ENCODE measurements around the gene SRC.

SRC gene

DNA sequence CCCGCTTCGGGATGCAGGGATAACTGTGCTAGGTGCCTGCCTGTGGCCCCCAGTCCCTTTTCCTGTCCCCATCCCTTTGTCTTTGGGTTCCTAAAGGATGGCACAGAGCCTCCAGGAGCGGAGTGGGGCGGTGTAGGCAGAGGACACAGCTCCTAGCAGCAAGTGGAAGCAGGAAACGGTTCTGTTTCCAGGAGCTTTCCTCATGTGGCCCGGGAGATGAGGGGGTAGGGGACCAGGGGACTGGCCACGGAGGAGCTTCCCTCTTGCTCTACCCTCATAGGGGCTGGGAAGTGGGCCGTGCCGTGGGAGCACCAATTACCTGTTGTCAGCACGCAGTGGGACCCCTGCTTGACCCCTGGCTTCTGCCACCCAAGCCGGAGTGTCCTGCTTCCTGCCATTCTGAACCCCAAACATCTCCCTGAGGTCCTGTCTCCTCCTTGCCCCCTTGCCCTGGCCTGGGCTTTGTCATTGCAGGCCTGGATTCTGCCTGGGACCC is 76.9 kb downstream of the SRC start:
- TF ChIP-seq, protein P1, sequence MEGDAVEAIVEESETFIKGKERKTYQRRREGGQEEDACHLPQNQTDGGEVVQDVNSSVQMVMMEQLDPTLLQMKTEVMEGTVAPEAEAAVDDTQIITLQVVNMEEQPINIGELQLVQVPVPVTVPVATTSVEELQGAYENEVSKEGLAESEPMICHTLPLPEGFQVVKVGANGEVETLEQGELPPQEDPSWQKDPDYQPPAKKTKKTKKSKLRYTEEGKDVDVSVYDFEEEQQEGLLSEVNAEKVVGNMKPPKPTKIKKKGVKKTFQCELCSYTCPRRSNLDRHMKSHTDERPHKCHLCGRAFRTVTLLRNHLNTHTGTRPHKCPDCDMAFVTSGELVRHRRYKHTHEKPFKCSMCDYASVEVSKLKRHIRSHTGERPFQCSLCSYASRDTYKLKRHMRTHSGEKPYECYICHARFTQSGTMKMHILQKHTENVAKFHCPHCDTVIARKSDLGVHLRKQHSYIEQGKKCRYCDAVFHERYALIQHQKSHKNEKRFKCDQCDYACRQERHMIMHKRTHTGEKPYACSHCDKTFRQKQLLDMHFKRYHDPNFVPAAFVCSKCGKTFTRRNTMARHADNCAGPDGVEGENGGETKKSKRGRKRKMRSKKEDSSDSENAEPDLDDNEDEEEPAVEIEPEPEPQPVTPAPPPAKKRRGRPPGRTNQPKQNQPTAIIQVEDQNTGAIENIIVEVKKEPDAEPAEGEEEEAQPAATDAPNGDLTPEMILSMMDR (IDR thresholded peaks at IDR 0.05) = no peak

DNA sequence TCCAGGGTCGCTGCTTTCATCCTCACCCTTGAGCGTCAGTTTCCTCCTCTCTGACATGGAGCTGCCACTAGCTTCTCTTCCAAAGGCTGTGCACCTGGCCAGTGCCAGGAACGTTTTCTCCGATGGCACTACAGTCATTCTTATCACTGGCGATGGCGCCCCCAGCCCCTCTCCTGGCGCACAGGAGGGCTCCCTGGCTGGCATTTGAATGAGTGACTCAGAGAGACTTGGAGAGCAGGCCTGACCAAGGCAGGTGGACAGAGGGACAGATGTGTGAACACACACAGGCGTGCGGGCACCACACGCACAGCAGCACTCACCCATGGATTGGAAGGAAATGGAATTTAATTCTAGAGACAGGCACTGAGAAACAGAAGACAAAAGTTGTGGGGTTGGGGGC is 77.6 kb downstream of the SRC start:
- TF ChIP-seq, protein P1 (IDR thresholded peaks at IDR 0.05) = no peak

DNA sequence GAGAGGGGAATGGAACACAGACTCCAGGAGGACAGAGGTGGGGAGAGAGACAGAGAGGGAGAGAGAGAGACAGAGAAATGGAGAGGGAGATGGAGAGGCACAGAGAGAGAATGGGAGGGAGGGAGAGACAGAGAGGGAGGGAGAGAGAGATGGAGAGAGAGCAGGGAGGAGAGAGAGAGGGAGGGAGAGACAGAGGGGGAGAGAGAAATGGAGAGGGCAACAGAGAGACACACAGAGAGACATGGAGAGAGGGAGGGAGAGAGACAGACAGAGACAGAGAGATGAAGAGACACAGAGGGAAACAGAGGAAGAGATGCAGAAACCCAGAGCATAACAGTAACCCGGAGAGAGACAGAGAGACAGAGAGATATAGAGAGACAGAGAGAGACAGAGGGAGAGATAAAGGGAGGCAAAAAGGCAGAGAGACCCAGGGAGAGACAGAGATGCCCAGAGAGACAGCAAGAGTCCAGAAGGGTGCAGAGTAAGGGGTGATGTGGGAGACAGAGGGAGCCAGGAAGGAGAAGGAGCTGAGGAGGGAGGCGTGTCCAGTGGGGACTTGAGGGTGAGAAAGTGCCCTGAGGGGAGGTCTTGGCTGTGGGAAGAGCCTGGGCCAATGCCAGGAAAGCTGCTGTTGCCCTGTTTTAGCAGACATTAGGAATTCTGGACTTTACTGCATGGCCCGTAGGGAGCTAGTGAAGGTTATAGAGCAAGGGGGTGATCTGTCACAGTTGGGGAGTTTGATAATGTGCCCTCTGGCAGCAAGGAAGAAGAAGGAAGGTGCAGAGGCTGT is 78.3 kb downstream of the SRC start:
- TF ChIP-seq, protein P1 (IDR thresholded peaks at IDR 0.05) = no peak

DNA sequence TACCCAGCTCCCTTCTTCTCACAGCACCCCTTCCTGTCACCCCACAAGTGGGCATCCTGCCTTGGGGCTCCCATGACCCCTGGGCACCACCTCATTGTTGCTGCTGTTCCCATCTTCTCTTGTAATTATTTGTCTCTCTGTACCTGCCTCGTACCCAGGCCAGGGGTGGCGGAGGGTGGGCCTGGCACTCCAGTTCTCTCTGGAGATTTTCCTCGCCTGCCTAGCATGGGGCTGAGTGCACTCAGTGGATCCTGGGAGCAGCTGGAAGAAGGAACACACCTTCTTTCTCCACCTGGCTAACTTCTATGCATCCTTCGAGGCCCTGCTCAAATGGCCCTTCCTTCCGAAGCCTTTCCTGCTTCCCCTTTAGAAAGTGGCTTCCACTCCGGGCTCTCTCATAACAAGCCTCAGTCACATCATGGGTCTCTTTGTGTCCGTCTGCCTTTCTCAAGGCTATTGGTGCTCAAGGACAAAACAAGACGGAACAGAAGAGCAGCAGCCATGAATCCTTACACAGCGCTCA is 79.2 kb downstream of the SRC start:
- TF ChIP-seq, protein P1 (IDR thresholded peaks at IDR 0.05) = no peak

DNA sequence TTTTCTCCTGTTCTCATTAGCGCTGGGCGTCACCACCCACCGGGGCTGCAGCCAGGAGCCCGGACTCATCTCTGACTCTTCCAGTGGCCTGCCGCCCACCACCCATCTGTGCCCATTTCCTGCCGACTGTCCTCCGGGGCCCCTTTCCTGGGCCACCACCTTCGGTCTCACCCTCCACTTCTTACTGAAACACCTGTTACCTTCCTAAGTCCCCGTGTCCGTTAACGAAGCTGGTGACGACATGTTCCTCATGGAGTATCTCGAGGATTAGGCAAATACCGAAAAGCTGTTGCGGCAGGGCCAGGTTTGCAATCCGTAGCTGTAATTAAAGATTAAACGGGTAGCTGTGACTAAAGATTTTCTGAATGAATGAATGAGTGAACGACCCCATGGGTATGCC is 80.2 kb downstream of the SRC start:
- TF ChIP-seq, protein P1 (IDR thresholded peaks at IDR 0.05) = no peak

DNA sequence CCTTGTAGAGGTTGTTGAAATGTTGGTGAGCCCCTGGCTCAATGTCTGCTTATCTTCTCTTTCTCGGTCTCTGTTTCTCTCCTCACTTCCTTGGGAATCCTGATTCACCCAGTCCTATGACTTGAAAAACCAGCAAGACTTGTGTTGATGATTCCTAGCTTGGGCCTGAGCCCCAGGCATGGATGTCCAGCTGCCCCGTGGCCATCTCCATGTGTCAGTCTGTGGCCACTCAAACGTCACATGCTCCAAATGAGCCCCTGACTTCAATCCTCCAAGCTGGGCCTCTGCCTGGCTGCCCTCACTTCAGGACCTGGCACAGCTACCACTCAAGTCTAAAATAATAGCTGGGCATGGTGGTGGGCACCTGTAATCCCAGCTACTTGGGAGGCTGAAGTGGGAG is 81.0 kb downstream of the SRC start:
- TF ChIP-seq, protein P1 (IDR thresholded peaks at IDR 0.05) = no peak

DNA sequence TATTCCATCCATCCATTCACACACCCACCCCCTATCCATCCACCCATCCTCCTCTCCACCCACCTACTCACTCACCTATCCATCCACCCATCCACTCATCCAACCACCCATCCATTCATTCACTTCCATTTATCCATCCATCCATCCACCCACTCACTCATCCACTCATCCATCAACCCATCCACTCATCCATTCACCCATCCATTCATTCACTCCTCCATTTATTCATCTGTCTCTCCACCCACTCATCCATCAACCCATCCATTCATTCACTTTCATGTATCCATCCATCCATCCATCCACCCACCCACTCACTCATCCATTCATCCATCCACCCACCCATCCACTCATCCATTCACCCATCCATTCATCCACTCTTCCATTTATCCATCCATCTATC is 84.1 kb downstream of the SRC start:
- TF ChIP-seq, protein P1 (IDR thresholded peaks at IDR 0.05) = no peak

Measured in LNCAP (cell line).